ES-I3 (cell line): ENCODE measurements around the gene STARD3NL.
"Not testable (repeated sequence)": the region's sequence is repeated elsewhere in the genome, so short reads cannot be mapped to it uniquely, and the experiment has no call there.

Experiments
- H3K36me3 ChIP-seq: 2 replicates; pipeline ENCODE4 v1.6.1; 2013; ENCODE audit warnings: mild to moderate bottlenecking, low read length, control low read depth, moderate library complexity; ENCODE audit not compliant: insufficient read depth
- H3K4me1 ChIP-seq: 2 replicates; pipeline ENCODE4 v1.6.1; 2013; ENCODE audit warnings: mild to moderate bottlenecking, control low read depth, low read length; ENCODE audit not compliant: insufficient read depth
- H3K9ac ChIP-seq: 2 replicates; pipeline ENCODE4 v1.6.1; 2013; ENCODE audit warnings: low read depth, mild to moderate bottlenecking, low read length, moderate library complexity
- H3K9me3 ChIP-seq: 2 replicates; pipeline ENCODE4 v1.6.1; 2013; ENCODE audit warnings: mild to moderate bottlenecking, low read length, moderate library complexity; ENCODE audit not compliant: control insufficient read depth, insufficient read depth

The STARD3NL gene

DNA sequence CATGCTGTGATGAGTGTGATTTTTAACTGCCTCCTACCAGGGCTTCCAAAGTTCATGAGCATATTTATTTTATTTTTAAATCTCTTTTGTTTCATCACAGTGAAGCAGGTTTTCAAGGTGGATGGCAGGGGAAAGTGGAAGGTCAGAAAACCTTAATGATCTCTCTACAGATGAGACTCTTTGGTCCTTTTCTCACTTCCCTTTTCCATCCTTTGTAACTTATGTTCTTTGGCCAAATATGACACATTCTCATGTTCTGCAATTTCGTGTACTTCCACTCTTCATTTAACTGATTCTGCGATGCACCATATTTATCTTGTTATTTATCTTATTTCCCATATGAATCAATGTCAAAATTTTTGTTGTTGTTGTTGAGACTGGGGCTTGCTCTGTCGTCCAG lies 71.8 kb downstream of the STARD3NL start:
- not testable (repeated sequence) for H3K9me3 ChIP-seq, H3K36me3 ChIP-seq, H3K9ac ChIP-seq, H3K4me1 ChIP-seq

DNA sequence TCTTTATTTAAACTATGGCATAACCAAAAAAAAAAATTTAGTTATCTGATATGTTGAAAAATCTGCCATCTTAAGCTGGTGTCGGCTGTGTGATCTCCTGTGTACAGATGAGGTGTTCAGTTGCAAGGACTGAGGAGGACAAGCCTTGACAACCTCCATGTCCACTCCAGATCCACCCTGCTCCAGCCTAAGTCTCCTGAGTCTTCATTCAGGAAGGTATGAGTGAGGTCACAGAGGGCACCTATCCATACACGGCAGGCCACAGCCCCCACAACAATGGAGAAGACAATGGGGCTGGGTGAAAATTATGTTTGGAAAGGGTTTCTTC lies 79.3 kb downstream of the STARD3NL start:
- no peak overlapping the region for H3K9ac ChIP-seq
- H3K4me1 ChIP-seq = no peaks in the 10 kb centered on the region; the same call in 1 of the 2 replicates
- no peaks in the 10 kb centered on the region for H3K9me3 ChIP-seq
- H3K36me3 ChIP-seq = no peaks in the 10 kb centered on the region

- H3K4me1 ChIP-seq, H3K36me3 ChIP-seq, H3K9me3 ChIP-seq, H3K9ac ChIP-seq: not testable (repeated sequence)
Observed at GRCh38 chr7:38259157-38259556, 81.1 kb downstream of the STARD3NL start.

GRCh38 chr7:38261601-38262000 lies 83.6 kb downstream of the STARD3NL start:
- not testable (repeated sequence) for H3K9me3 ChIP-seq, H3K9ac ChIP-seq

GRCh38 chr7:38262026-38262425 lies 84.0 kb downstream of the STARD3NL start:
- H3K4me1 ChIP-seq, H3K9ac ChIP-seq, H3K9me3 ChIP-seq, H3K36me3 ChIP-seq: not testable (repeated sequence)

More at GRCh38 chr7:38261601-38262000, 83.6 kb downstream of the STARD3NL start:
- H3K36me3 ChIP-seq, H3K4me1 ChIP-seq: not testable (repeated sequence)

GRCh38 chr7:38262545-38262944 lies 84.5 kb downstream of the STARD3NL start:
- Histone ChIP-seq H3K9me3 (no peaks in the 10 kb centered on the region), H3K4me1 (no peaks in the 10 kb centered on the region; the same call in 1 of the 2 replicates), H3K9ac (no peak overlapping the region), H3K36me3 (no peaks in the 10 kb centered on the region)

- H3K9ac ChIP-seq, H3K9me3 ChIP-seq, H3K36me3 ChIP-seq, H3K4me1 ChIP-seq: not testable (repeated sequence)
Observed at GRCh38 chr7:38263274-38263673, 85.2 kb downstream of the STARD3NL start.

DNA sequence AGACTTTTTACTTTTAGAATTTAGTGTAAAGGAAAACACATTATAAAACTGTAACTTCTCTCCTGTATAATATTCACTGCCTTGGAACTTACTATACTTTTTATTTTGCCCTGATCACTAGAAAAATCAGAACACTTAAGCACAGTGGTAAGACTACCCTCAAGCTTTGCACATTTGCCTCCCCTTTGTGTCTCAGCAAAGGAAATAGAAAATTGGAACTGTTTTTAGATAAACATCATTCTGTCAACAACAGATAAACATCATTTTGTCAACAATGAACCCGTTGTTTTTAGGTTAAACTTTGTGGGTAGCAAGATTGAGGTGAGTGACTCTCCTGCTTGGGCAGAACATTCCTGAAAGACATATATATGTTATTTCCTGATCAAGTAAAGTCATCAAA lies 86.6 kb downstream of the STARD3NL start:
- not testable (repeated sequence) for H3K9ac ChIP-seq, H3K36me3 ChIP-seq, H3K9me3 ChIP-seq, H3K4me1 ChIP-seq

- not testable (repeated sequence) for H3K9ac ChIP-seq, H3K36me3 ChIP-seq, H3K9me3 ChIP-seq, H3K4me1 ChIP-seq
Observed at GRCh38 chr7:38265958-38266357, 87.9 kb downstream of the STARD3NL start.

DNA sequence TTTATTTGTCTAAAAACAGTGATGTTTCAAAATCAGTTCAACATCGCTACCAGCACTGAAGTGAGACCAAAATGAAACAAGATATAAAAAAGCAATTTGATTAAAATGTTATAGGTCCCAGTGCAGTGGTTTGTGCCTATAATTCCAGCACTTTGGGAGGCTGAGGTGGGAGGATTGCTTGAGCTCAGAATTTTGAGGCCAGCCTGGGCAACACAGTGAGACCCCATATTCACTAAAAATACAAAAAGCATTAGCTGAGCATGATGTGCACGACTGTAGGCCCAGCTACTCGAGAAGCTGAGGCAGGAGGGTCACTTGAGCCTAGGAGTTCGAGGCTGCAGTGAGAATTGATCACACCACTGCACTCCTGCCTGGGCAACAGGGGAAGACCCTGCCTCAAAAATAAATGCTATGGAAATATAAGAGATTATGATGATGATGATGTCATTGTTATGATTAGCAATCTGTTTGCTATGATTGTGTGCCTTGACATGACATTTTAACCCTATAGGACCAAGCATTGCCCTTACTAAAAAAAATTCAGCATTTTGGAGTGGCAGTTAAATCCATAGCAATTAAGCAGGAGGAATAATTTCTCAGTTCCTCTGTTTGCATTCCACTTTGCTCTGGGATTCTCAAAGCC lies 91.8 kb downstream of the STARD3NL start:
- H3K36me3 ChIP-seq, H3K9ac ChIP-seq, H3K9me3 ChIP-seq, H3K4me1 ChIP-seq: not testable (repeated sequence)

DNA sequence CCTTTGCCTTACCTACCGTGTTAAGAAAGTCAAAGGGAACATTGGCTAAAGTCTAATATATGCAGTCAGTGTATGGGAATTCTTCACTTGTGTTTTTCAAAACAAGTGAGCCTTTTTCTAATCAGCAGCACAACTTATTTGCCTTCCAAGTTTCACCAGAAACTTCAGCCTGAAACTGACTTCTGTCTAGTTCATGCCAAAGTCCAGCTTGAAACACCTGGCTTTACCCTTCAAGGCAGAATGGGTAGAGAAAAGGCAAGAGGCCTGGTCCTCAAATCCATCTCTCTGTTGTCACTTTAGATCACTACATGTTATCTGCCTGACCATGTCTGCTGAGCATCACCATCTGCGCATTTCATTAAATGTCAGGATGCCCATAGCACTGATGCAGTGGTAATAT lies 92.4 kb downstream of the STARD3NL start:
- H3K9ac ChIP-seq, H3K9me3 ChIP-seq, H3K36me3 ChIP-seq, H3K4me1 ChIP-seq: not testable (repeated sequence)

DNA sequence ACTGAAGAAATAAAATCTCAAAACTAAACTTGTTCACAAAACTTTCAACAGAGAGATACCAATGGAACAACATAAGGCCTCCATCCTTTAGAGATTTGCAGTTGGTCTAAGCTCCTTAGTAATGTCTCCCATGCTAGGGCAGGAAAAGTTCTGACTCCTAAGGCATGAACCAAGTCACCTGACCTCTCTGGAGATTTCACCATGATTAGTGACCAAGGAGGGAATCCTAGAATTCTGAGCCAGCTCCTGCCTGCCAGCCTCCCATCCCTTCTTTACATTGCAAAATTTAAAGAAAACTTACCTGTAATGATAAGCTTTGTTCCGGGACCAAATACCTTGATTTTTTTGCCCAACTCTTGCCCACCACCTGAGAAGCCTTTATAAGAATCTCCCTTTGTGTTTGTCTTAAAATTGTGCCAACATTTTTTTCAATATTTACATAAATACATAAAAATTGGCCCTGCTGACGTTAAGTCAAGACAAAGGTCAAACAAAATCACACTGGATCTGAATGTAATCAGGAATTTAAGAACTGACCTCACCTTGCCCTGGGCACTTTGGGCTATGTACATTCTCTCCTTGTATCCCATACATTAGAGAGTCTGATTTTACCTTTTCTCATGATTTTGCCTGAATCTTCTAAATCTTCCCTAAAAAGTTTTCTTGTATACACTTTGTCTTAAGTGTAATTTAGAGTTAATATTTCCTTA lies 95.4 kb downstream of the STARD3NL start, which contains the start of gene TARP:
TARP (minus strand) TSS at position 351 of the 710 bp plus-strand sequence.
- no peaks in the 10 kb centered on the region for H3K9me3 ChIP-seq
- no peaks in the 10 kb centered on the region for H3K4me1 ChIP-seq
- no peaks in the 10 kb centered on the region for H3K36me3 ChIP-seq
- no peak within 1 kb of the TSS for H3K9ac ChIP-seq

DNA sequence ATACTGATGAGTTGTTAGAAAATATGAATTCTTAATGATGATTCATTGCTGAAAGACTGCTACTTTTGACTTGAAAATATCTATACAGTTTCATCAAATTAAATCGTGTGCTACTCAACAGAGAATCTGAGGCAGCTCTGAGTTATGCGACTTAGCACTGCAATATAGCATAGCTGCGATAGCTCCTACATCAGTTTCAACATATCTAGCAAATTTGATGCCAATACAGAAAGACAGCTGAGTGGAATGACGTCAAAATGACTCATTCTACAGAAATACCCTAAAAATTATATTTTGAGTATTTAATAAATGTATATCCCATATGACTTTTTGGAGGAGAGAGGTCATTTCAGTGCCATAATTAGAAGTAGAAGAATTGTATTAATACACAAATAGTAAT lies 96.4 kb downstream of the STARD3NL start:
- Histone ChIP-seq H3K4me1 (no peaks in the 10 kb centered on the region), H3K9me3 (no peaks in the 10 kb centered on the region), H3K9ac (no peak overlapping the region), H3K36me3 (no peaks in the 10 kb centered on the region)

- Histone ChIP-seq H3K9me3 (no peaks in the 10 kb centered on the region), H3K36me3 (no peaks in the 10 kb centered on the region), H3K9ac (no peak overlapping the region)
Observed at GRCh38 chr7:38274927-38275620, 97.0 kb downstream of the STARD3NL start.

More at GRCh38 chr7:38274927-38275620, 97.0 kb downstream of the STARD3NL start:
- no peaks in the 10 kb centered on the region for H3K4me1 ChIP-seq
